OCI-LY1 (cell line): ENCODE data around the gene OR2T10.

Experiments
- H2AFZ ChIP-seq: fragments of 200-600 bp; sonication (generic), shearing (Covaris generic); 2 replicates; pipeline ENCODE4 v1.6.0; 2014; ENCODE audit warnings: antibody characterized with exemption, mild to moderate bottlenecking, low read length
- H3F3A ChIP-seq: fragments of 200-600 bp; sonication (generic), shearing (Covaris generic); 2 replicates; pipeline ENCODE4 v1.6.0; 2014; ENCODE audit warnings: mild to moderate bottlenecking, antibody characterized with exemption, low read length, moderate library complexity; ENCODE audit not compliant: insufficient read depth
- H3K27ac ChIP-seq: fragments of 200-600 bp; sonication (generic); 2 replicates; pipeline ENCODE4 v1.5.1; 2014; ENCODE audit warnings: low read length, mixed run types, mild to moderate bottlenecking, low read depth; ENCODE audit not compliant: poor library complexity, severe bottlenecking
- H3K27me3 ChIP-seq: fragments of 200-600 bp; sonication (generic); 2 replicates; pipeline ENCODE4 v1.6.0; 2014; ENCODE audit warnings: antibody characterized with exemption, mild to moderate bottlenecking, low read length, moderate library complexity; ENCODE audit not compliant: insufficient read depth
- H3K36me3 ChIP-seq: fragments of 200-600 bp; sonication (generic); 2 replicates; pipeline ENCODE4 v1.6.1; 2014; ENCODE audit warnings: mild to moderate bottlenecking, antibody characterized with exemption, low read length, moderate library complexity, mixed read lengths; ENCODE audit not compliant: insufficient read depth
- H3K4me1 ChIP-seq: fragments of 200-600 bp; sonication (generic); 2 replicates; pipeline ENCODE4 v1.5.1; 2014; ENCODE audit warnings: mild to moderate bottlenecking, low read length, moderate library complexity; ENCODE audit not compliant: insufficient read depth, severe bottlenecking
- H3K4me2 ChIP-seq: fragments of 200-600 bp; sonication (generic), shearing (Covaris generic); 2 replicates; pipeline ENCODE4 v1.6.1; 2014; ENCODE audit warnings: low read length
- H3K4me3 ChIP-seq: fragments of 200-600 bp; sonication (generic); 2 replicates; pipeline ENCODE4 v1.5.1; 2014; ENCODE audit warnings: low read length, low read depth, mild to moderate bottlenecking, mixed read lengths; ENCODE audit not compliant: poor library complexity, severe bottlenecking
- H3K79me2 ChIP-seq: fragments of 200-600 bp; shearing (Covaris generic); 2 replicates; pipeline ENCODE4 v1.6.1; 2016; ENCODE audit warnings: mixed run types, low read length, mixed read lengths; ENCODE audit not compliant: insufficient read depth
- H3K9ac ChIP-seq: fragments of 200-600 bp; sonication (generic), shearing (Covaris generic); 2 replicates; pipeline ENCODE4 v1.6.1; 2014; ENCODE audit warnings: mild to moderate bottlenecking, low read length, mixed read lengths
- H3K9me2 ChIP-seq: fragments of 200-600 bp; sonication (generic), shearing (Covaris generic); 2 replicates; pipeline ENCODE4 v1.6.1; 2014; ENCODE audit warnings: low read depth, mild to moderate bottlenecking, low read length, mixed read lengths
- H3K9me3 ChIP-seq: fragments of 200-600 bp; shearing (Covaris generic); 2 replicates; pipeline ENCODE4 v1.6.1; 2014; ENCODE audit warnings: low read length, mixed read lengths
- H4K20me1 ChIP-seq: fragments of 200-600 bp; sonication (generic), shearing (Covaris generic); 2 replicates; pipeline ENCODE4 v1.6.0; 2016; ENCODE audit warnings: mild to moderate bottlenecking, low read length; ENCODE audit not compliant: insufficient read depth
- CTCF ChIP-seq: fragments of 200-600 bp; sonication (generic), shearing (Covaris generic); IDR thresholded peaks from 2 replicates; pipeline ENCODE4 v1.5.1; 2017; ENCODE audit warnings: mild to moderate bottlenecking, antibody characterized with exemption, low read length, moderate library complexity, mixed read lengths
- EZH2 ChIP-seq: fragments of 200-600 bp; sonication (generic), shearing (Covaris generic); IDR thresholded peaks from 2 replicates; pipeline ENCODE4 v1.8.0; 2017; ENCODE audit warnings: borderline replicate concordance, mixed run types, mild to moderate bottlenecking, antibody characterized with exemption, low read length, moderate library complexity, mixed read lengths

Gene OR2T10

GRCh38 chr1:248622570-248623001 is 25.1 kb upstream of the OR2T10 start:
- Histone ChIP-seq H4K20me1 (no peaks in the 10 kb centered on the region), H2AFZ (no peak overlapping the region), H3K36me3 (no peaks in the 10 kb centered on the region), H3K9me3 (no peaks in the 10 kb centered on the region), H3K4me2 (no peak overlapping the region), H3K27me3 (no peaks in the 10 kb centered on the region), H3K4me3 (no peak overlapping the region), H3K9ac (no peak overlapping the region), H3K27ac (no peak overlapping the region), H3F3A (no peaks in the 10 kb centered on the region), H3K4me1 (no peaks in the 10 kb centered on the region), H3K79me2 (no peaks in the 10 kb centered on the region), H3K9me2 (no peaks in the 10 kb centered on the region)
- TF ChIP-seq CTCF, result peak; percentile 63
- TF ChIP-seq EZH2, result no peak

GRCh38 chr1:248621770-248622169 is 24.3 kb upstream of the OR2T10 start:
- Histone ChIP-seq H3K4me1 (no peaks in the 10 kb centered on the region), H3K79me2 (no peaks in the 10 kb centered on the region), H3K4me2 (no peak overlapping the region), H3K9me3 (no peaks in the 10 kb centered on the region), H3K9ac (no peak overlapping the region), H3F3A (no peaks in the 10 kb centered on the region), H4K20me1 (no peaks in the 10 kb centered on the region), H3K27ac (no peak overlapping the region), H3K27me3 (no peaks in the 10 kb centered on the region), H3K9me2 (no peaks in the 10 kb centered on the region), H2AFZ (no peak overlapping the region), H3K36me3 (no peaks in the 10 kb centered on the region), H3K4me3 (no peak overlapping the region)
- no peak for TF ChIP-seq CTCF
- no peak for TF ChIP-seq EZH2

GRCh38 chr1:248618878-248619277 is 21.4 kb upstream of the OR2T10 start:
- H3K4me3 ChIP-seq, result no peak overlapping the region
- TF ChIP-seq EZH2 (no peak), CTCF (peak; percentile 82)
- H3K4me2 ChIP-seq, result no peak overlapping the region
- no peaks in the 10 kb centered on the region for H3K9me2 ChIP-seq
- no peak overlapping the region for H2AFZ ChIP-seq
- no peaks in the 10 kb centered on the region for H3K4me1 ChIP-seq
- no peaks in the 10 kb centered on the region for H3K36me3 ChIP-seq
- H3K9ac ChIP-seq, result no peak overlapping the region
- no peaks in the 10 kb centered on the region for H3F3A ChIP-seq
- H4K20me1 ChIP-seq, result no peaks in the 10 kb centered on the region
- no peaks in the 10 kb centered on the region for H3K27me3 ChIP-seq
- H3K27ac ChIP-seq, result no peak overlapping the region
- H3K9me3 ChIP-seq, result no peaks in the 10 kb centered on the region
- no peaks in the 10 kb centered on the region for H3K79me2 ChIP-seq
